Measurements from ENCODE around the gene ENTPD2. TPM values are rescaled to one million over a fixed set of nuclear protein-coding genes. Genes with fewer than 3 reads are reported as not detected.
A peak's percentile ranks its signal among the peaks of the same experiment; 100 is the strongest.

ENTPD2 gene
- total RNA-seq, 2 experiments from 2014 or later, result 0.16 TPM; not detected in 1

- TF ChIP-seq EZH2phosphoT487 (IDR thresholded peaks at IDR 0.05; ENCODE audit: borderline replicate concordance, low read depth, low read length), result no peak
- TF ChIP-seq CTCF (conservative IDR thresholded peaks at IDR 0.05; ENCODE audit: low read length), result no peak
- Histone ChIP-seq H2AFZ (ENCODE audit: low read length) (no peak overlapping the region), H3K79me2 (ENCODE audit: insufficient read depth, low read depth, low read length) (no peaks in the 10 kb centered on the region), H3K4me3 (ENCODE audit: low read depth, low read length, poor library complexity, severe bottlenecking) (no peak overlapping the region), H4K20me1 (ENCODE audit: insufficient read depth, low read length) (no peaks in the 10 kb centered on the region), H3K9me3 (ENCODE audit: low read length) (no peaks in the 10 kb centered on the region), H3K9me2 (ENCODE audit: insufficient read depth, low read length) (no peaks in the 10 kb centered on the region), H3K27ac (ENCODE audit: low read depth, low read length, poor library complexity, severe bottlenecking) (no peak overlapping the region), H3K36me3 (ENCODE audit: insufficient read depth, low read length) (peaks cover 23% of the 10 kb centered on the region; the same call in 1 of the 2 replicates), H3K4me1 (ENCODE audit: insufficient read depth, low read length, poor library complexity, severe bottlenecking) (no peaks in the 10 kb centered on the region), H3K4me2 (ENCODE audit: low read length) (no peak overlapping the region)
- TSS peak; percentile 89 for BruUV-seq (replicated peaks)
- intact Hi-C loops (cut with micrococcal nuclease; ENCODE audit: unreplicated experiment), result no loop called here
- CTCF ChIA-PET (ENCODE audit: unreplicated experiment), result no interaction called here
- DNase-seq (ENCODE audit: low spot score), result no peak
- POLR2A ChIA-PET, result no interaction called here
Observed at GRCh38 chr9:137062384-137062783, 8.5 kb upstream of the ENTPD2 start.

GRCh38 chr9:137058521-137059234 lies 4.8 kb upstream of the ENTPD2 start:
- Histone ChIP-seq H3K4me1 (ENCODE audit: insufficient read depth, low read length, poor library complexity, severe bottlenecking) (no peaks in the 10 kb centered on the region), H3K9me3 (ENCODE audit: low read length) (no peaks in the 10 kb centered on the region), H3K27ac (ENCODE audit: low read depth, low read length, poor library complexity, severe bottlenecking) (no peak overlapping the region), H3K4me2 (ENCODE audit: low read length) (no peak overlapping the region), H2AFZ (ENCODE audit: low read length) (no peak overlapping the region), H4K20me1 (ENCODE audit: insufficient read depth, low read length) (no peaks in the 10 kb centered on the region), H3K4me3 (ENCODE audit: low read depth, low read length, poor library complexity, severe bottlenecking) (no peak overlapping the region), H3K79me2 (ENCODE audit: insufficient read depth, low read depth, low read length) (no peaks in the 10 kb centered on the region), H3K36me3 (ENCODE audit: insufficient read depth, low read length) (peaks cover 5% of the 10 kb centered on the region; the same call in 1 of the 2 replicates), H3K9me2 (ENCODE audit: insufficient read depth, low read length) (no peaks in the 10 kb centered on the region)
- TF ChIP-seq CTCF (conservative IDR thresholded peaks at IDR 0.05; ENCODE audit: low read length) (no peak), EZH2phosphoT487 (IDR thresholded peaks at IDR 0.05; ENCODE audit: borderline replicate concordance, low read depth, low read length) (no peak)
- ChIA-PET POLR2A (no interaction called here), CTCF (ENCODE audit: unreplicated experiment) (interaction anchor here (0.5 kb wide), 1 partner anchor 64 kb away, joined by 3 read pairs; no protein-coding TSS in a partner anchor)
- intact Hi-C loops (cut with micrococcal nuclease; ENCODE audit: unreplicated experiment), result no loop called here
- BruUV-seq (replicated peaks), result no TSS peak
- no peak for DNase-seq (ENCODE audit: low spot score)

- no peak overlapping the region for H3K4me3 ChIP-seq (ENCODE audit: low read depth, low read length, poor library complexity, severe bottlenecking)
- BruUV-seq (replicated peaks), result no TSS peak
- H3K9me2 ChIP-seq (ENCODE audit: insufficient read depth, low read length), result no peaks in the 10 kb centered on the region
- no peaks in the 10 kb centered on the region for H3K4me1 ChIP-seq (ENCODE audit: insufficient read depth, low read length, poor library complexity, severe bottlenecking)
- ChIA-PET CTCF (ENCODE audit: unreplicated experiment) (no interaction called here), POLR2A (no interaction called here)
- no peaks in the 10 kb centered on the region for H3K79me2 ChIP-seq (ENCODE audit: insufficient read depth, low read depth, low read length)
- intact Hi-C loops (cut with micrococcal nuclease; ENCODE audit: unreplicated experiment), result no loop called here
- H2AFZ ChIP-seq (ENCODE audit: low read length), result no peak overlapping the region
- H3K36me3 ChIP-seq (ENCODE audit: insufficient read depth, low read length), result no peaks in the 10 kb centered on the region
- no peak overlapping the region for H3K4me2 ChIP-seq (ENCODE audit: low read length)
- H3K27ac ChIP-seq (ENCODE audit: low read depth, low read length, poor library complexity, severe bottlenecking), result no peak overlapping the region
- TF ChIP-seq EZH2phosphoT487 (IDR thresholded peaks at IDR 0.05; ENCODE audit: borderline replicate concordance, low read depth, low read length) (no peak), CTCF (conservative IDR thresholded peaks at IDR 0.05; ENCODE audit: low read length) (no peak)
- DNase-seq (ENCODE audit: low spot score), result no peak
- H4K20me1 ChIP-seq (ENCODE audit: insufficient read depth, low read length), result no peaks in the 10 kb centered on the region
- H3K9me3 ChIP-seq (ENCODE audit: low read length), result no peaks in the 10 kb centered on the region
Observed at GRCh38 chr9:137057545-137057944, 3.7 kb upstream of the ENTPD2 start.

Data from OCI-LY7 (cell line).